Effector CD4-positive, alpha-beta T cell (primary cell): ENCODE measurements around the gene PSMB2.
A peak's percentile ranks its signal among the peaks of the same experiment; 100 is the strongest.

Experiments used
- DNase-seq: peaks from one replicate; pipeline ENCODE4 v3.0.0-alpha.2; 2020

Gene PSMB2

GRCh38 chr1:35570589-35571137 is 70.7 kb downstream of the PSMB2 start:
- DNase-seq: no peak

- no peak for DNase-seq
Observed at GRCh38 chr1:35569936-35570335, 71.4 kb downstream of the PSMB2 start.

GRCh38 chr1:35568975-35569395 is 72.3 kb downstream of the PSMB2 start:
- peak; percentile 42 for DNase-seq

GRCh38 chr1:35567947-35568558 is 73.3 kb downstream of the PSMB2 start:
- no peak for DNase-seq

- no peak for DNase-seq
Observed at GRCh38 chr1:35565742-35566133, 75.6 kb downstream of the PSMB2 start.

- no peak for DNase-seq
Observed at GRCh38 chr1:35564884-35565741, 76.2 kb downstream of the PSMB2 start.

GRCh38 chr1:35564037-35564883 is 77.1 kb downstream of the PSMB2 start:
- DNase-seq: peak; percentile 79

GRCh38 chr1:35563166-35563565 is 78.2 kb downstream of the PSMB2 start:
- DNase-seq: no peak

- DNase-seq: no peak
Observed at GRCh38 chr1:35561972-35562680, 79.2 kb downstream of the PSMB2 start.

GRCh38 chr1:35561297-35561971 is 79.9 kb downstream of the PSMB2 start:
- DNase-seq: no peak

- DNase-seq: no peak
Observed at GRCh38 chr1:35560256-35561225, 80.8 kb downstream of the PSMB2 start.

- no peak for DNase-seq
Observed at GRCh38 chr1:35559317-35559944, 81.9 kb downstream of the PSMB2 start.

- DNase-seq: no peak
Observed at GRCh38 chr1:35558374-35559316, 82.7 kb downstream of the PSMB2 start.

- peak; percentile 94 for DNase-seq
Observed at GRCh38 chr1:35557611-35558373, 83.5 kb downstream of the PSMB2 start, which contains the start of gene NCDN. Gene NCDN (plus strand): TSS chr1:35557799. CDS start chr1:35558191, 392 bp downstream.

- no peak for DNase-seq
Observed at GRCh38 chr1:35557118-35557610, 84.2 kb downstream of the PSMB2 start, which contains the start of gene KIAA0319L. Gene KIAA0319L (minus strand): TSS chr1:35557403. CDS start chr1:35554491, 2,912 bp downstream.

- no peak for DNase-seq
Observed at GRCh38 chr1:35556484-35557117, 84.7 kb downstream of the PSMB2 start.
